ENCODE results near the gene NKTR.

Gene NKTR

GRCh38 chr3:42692667-42693529 lies 92.4 kb downstream of the NKTR start:
- POLR2A ChIA-PET: no interaction called here
- TF ChIP-seq CTCF (IDR thresholded peaks at IDR 0.05; ENCODE audit: control extremely low read depth, extremely low read depth, low read depth, missing control alignments): no peak
- DNase-seq (ENCODE audit: extremely low spot score): peak; percentile 13
- CTCF ChIA-PET: interaction anchor here (1.0 to 2.5 kb wide), 2 partner anchors 9 to 50 kb away, joined by 3 to 7 read pairs; no protein-coding TSS in a partner anchor

- POLR2A ChIA-PET: no interaction called here
- no peak for DNase-seq (ENCODE audit: extremely low spot score)
- CTCF ChIA-PET: interaction anchor here (1.0 to 2.5 kb wide), 2 partner anchors 10 to 50 kb away, joined by 3 to 7 read pairs; no protein-coding TSS in a partner anchor
- TF ChIP-seq CTCF (IDR thresholded peaks at IDR 0.05; ENCODE audit: control extremely low read depth, extremely low read depth, low read depth, missing control alignments): no peak
These were observed 93.0 kb downstream of the NKTR start for GRCh38 chr3:42693530-42693930.

GRCh38 chr3:42694366-42694765 lies 93.9 kb downstream of the NKTR start:
- TF ChIP-seq CTCF (IDR thresholded peaks at IDR 0.05; ENCODE audit: control extremely low read depth, extremely low read depth, low read depth, missing control alignments): no peak
- CTCF ChIA-PET: interaction anchor here (2.5 kb wide), 1 partner anchor 11 kb away, joined by 7 read pairs; no protein-coding TSS in a partner anchor
- POLR2A ChIA-PET: no interaction called here
- DNase-seq (ENCODE audit: extremely low spot score): no peak

- TF ChIP-seq CTCF (IDR thresholded peaks at IDR 0.05; ENCODE audit: control extremely low read depth, extremely low read depth, low read depth, missing control alignments): no peak
- POLR2A ChIA-PET: no interaction called here
- no peak for DNase-seq (ENCODE audit: extremely low spot score)
- CTCF ChIA-PET: no interaction called here
These were observed 96.1 kb downstream of the NKTR start for GRCh38 chr3:42696356-42697288.

GRCh38 chr3:42697289-42698051 lies 97.0 kb downstream of the NKTR start:
- DNase-seq (ENCODE audit: extremely low spot score): no peak
- no peak for TF ChIP-seq CTCF (IDR thresholded peaks at IDR 0.05; ENCODE audit: control extremely low read depth, extremely low read depth, low read depth, missing control alignments)
- CTCF ChIA-PET: no interaction called here
- POLR2A ChIA-PET: no interaction called here

All from GM10248 (cell line).